ENCODE data around the gene RIC8A. TPM values are rescaled to one million over a fixed set of nuclear protein-coding genes. Genes with fewer than 3 reads are reported as not detected.

RIC8A gene
- total and polyA plus RNA-seq, 2 of the 13 experiments (the other 11 are each of a cell fraction or from before 2014, with no cell fraction given), result 62.1 to 63.8 TPM

DNA sequence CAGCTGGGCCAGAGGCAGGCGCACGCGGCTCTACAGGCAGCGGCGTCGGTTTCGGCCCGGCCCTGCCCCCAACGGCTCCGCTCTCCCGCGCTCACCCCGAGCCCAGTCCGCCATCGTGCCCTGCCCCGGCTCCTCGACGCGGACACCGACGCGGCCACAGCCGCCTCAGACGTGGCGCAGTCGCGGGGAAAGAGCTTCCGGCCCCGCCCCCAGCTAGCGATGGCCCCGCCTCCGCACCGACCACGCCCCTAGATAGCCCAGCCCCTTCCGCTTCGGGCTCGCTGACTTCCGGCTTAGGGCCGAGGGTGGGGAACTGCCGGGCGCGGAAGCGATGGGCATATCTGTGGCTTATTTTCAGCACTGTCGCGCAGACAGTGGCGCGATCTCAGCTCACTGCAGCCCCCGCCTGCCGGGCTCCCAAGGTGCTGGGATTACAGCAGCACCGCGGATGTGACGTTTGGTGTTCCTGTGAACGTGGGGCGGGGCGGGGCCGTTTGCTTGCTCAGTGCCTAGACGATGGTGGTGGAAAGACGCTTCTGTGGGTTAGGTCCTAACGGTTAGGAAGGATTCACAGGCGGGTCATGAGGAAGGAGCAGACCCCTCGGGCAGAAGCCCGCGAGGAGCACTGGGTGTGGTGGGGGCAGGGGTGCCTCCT is at the start of gene RIC8A, which contains the start of gene BET1L (continued):
- no peak for TF ChIP-seq U2AF2 (IDR thresholded peaks at IDR 0.05; ENCODE audit: low read depth, low read length)
- TF ChIP-seq KLF12 (CRISPR knock-in tag; IDR thresholded peaks at IDR 0.05; ENCODE audit: borderline replicate concordance), result peak; percentile 82; the same call in 1 of the 2 replicates
- peak; percentile 66 for TF ChIP-seq KDM4B (CRISPR knock-in tag; IDR thresholded peaks at IDR 0.05)
- TF ChIP-seq ZFYVE20 (CRISPR knock-in tag; IDR thresholded peaks at IDR 0.05; ENCODE audit: borderline replicate concordance, low read depth), result peak; percentile 85; the same call in 1 of the 2 replicates
- TF ChIP-seq, protein P1, sequence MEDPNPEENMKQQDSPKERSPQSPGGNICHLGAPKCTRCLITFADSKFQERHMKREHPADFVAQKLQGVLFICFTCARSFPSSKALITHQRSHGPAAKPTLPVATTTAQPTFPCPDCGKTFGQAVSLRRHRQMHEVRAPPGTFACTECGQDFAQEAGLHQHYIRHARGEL (CRISPR knock-in tag; IDR thresholded peaks at IDR 0.05), result no peak
- no peak for TF ChIP-seq NCOR1 (IDR thresholded peaks at IDR 0.05; ENCODE audit: borderline replicate concordance, low read length)
- TF ChIP-seq NR2F6 (IDR thresholded peaks at IDR 0.05), result no peak
- TF ChIP-seq NR2F6 (CRISPR knock-in tag; IDR thresholded peaks at IDR 0.05), result no peak
- TF ChIP-seq MEIS1 (CRISPR knock-in tag; IDR thresholded peaks at IDR 0.05; ENCODE audit: borderline replicate concordance), result peak; percentile 78; the same call in 1 of the 2 replicates
- TF ChIP-seq DMAP1 (CRISPR knock-in tag; IDR thresholded peaks at IDR 0.05), result peak; percentile 89
- TF ChIP-seq SP140L (CRISPR knock-in tag; IDR thresholded peaks at IDR 0.05; ENCODE audit: borderline replicate concordance), result no peak
- TF ChIP-seq, protein P2, sequence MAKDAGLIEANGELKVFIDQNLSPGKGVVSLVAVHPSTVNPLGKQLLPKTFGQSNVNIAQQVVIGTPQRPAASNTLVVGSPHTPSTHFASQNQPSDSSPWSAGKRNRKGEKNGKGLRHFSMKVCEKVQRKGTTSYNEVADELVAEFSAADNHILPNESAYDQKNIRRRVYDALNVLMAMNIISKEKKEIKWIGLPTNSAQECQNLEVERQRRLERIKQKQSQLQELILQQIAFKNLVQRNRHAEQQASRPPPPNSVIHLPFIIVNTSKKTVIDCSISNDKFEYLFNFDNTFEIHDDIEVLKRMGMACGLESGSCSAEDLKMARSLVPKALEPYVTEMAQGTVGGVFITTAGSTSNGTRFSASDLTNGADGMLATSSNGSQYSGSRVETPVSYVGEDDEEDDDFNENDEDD (CRISPR knock-in tag; IDR thresholded peaks at IDR 0.05; ENCODE audit: borderline replicate concordance), result peak; percentile 58; the same call in 1 of the 2 replicates
- TF ChIP-seq, protein P3, sequence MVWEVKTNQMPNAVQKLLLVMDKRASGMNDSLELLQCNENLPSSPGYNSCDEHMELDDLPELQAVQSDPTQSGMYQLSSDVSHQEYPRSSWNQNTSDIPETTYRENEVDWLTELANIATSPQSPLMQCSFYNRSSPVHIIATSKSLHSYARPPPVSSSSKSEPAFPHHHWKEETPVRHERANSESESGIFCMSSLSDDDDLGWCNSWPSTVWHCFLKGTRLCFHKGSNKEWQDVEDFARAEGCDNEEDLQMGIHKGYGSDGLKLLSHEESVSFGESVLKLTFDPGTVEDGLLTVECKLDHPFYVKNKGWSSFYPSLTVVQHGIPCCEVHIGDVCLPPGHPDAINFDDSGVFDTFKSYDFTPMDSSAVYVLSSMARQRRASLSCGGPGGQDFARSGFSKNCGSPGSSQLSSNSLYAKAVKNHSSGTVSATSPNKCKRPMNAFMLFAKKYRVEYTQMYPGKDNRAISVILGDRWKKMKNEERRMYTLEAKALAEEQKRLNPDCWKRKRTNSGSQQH (CRISPR knock-in tag; IDR thresholded peaks at IDR 0.05; ENCODE audit: low read depth), result peak; percentile 66; the same call in 1 of the 2 replicates
- TF ChIP-seq ZSCAN31 (CRISPR knock-in tag; IDR thresholded peaks at IDR 0.05; ENCODE audit: low read depth), result peak; percentile 92
- TF ChIP-seq PAX8 (CRISPR knock-in tag; IDR thresholded peaks at IDR 0.05; ENCODE audit: borderline replicate concordance), result no peak
- no peak for TF ChIP-seq ZNF10 (CRISPR knock-in tag; IDR thresholded peaks at IDR 0.05; ENCODE audit: borderline replicate concordance, low read depth)
- TF ChIP-seq, protein P4, sequence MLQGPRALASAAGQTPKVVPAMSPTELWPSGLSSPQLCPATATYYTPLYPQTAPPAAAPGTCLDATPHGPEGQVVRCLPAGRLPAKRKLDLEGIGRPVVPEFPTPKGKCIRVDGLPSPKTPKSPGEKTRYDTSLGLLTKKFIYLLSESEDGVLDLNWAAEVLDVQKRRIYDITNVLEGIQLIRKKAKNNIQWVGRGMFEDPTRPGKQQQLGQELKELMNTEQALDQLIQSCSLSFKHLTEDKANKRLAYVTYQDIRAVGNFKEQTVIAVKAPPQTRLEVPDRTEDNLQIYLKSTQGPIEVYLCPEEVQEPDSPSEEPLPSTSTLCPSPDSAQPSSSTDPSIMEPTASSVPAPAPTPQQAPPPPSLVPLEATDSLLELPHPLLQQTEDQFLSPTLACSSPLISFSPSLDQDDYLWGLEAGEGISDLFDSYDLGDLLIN (CRISPR knock-in tag; IDR thresholded peaks at IDR 0.05; ENCODE audit: borderline replicate concordance), result no peak
- no peak for TF ChIP-seq NPAS2 (CRISPR knock-in tag; IDR thresholded peaks at IDR 0.05; ENCODE audit: borderline replicate concordance)
- no peak for TF ChIP-seq KLF11 (CRISPR knock-in tag; IDR thresholded peaks at IDR 0.05)
- no peak for TF ChIP-seq PRMT3 (CRISPR knock-in tag; IDR thresholded peaks at IDR 0.05; ENCODE audit: borderline replicate concordance, low read depth)
- peak; percentile 94 for TF ChIP-seq PHF8 (CRISPR knock-in tag; IDR thresholded peaks at IDR 0.05)
- TF ChIP-seq DPF2 (CRISPR knock-in tag; IDR thresholded peaks at IDR 0.05; ENCODE audit: borderline replicate concordance, low read depth), result no peak
- TF ChIP-seq HMG20A (CRISPR knock-in tag; IDR thresholded peaks at IDR 0.05; ENCODE audit: borderline replicate concordance), result no peak
- TF ChIP-seq TBX2 (CRISPR knock-in tag; IDR thresholded peaks at IDR 0.05; ENCODE audit: borderline replicate concordance), result peak; percentile 90
